Keratinocyte (primary cell): ENCODE measurements around the gene PAPPA. TPM values are rescaled to one million over a fixed set of nuclear protein-coding genes. Genes with fewer than 3 reads are reported as not detected.

Experiments used
- DNase-seq: peaks from one replicate; pipeline ENCODE4 v3.0.0-alpha.2; 2011; ENCODE audit warnings: low read depth, missing footprints, low spot score
- FAIRE-seq: peaks from 2 replicates; lab custom pipeline; 2011; peaks lifted over from hg19 to GRCh38; lab: Jason Lieb, UNC
- H2AFZ ChIP-seq: 2 replicates; pipeline ENCODE4 v1.6.0; 2012; ENCODE audit warnings: low read length, control low read depth, inconsistent platforms; ENCODE audit not compliant: control insufficient read depth
- H3K27ac ChIP-seq: 2 replicates; pipeline ENCODE4 v1.5.1; 2011; ENCODE audit warnings: low read length; ENCODE audit not compliant: control insufficient read depth, insufficient read depth
- H3K27me3 ChIP-seq: 3 replicates; pipeline ENCODE4 v1.6.0; 2011; ENCODE audit warnings: low read length; ENCODE audit not compliant: control insufficient read depth, insufficient read depth; ENCODE audit errors: extremely low read depth
- H3K36me3 ChIP-seq, 2 experiments: 2 replicates in 1 of 2; 3 replicates in 1 of 2; pipeline ENCODE4 v1.5.1; 2011; ENCODE audit warnings: low read length in 2 of 2, mild to moderate bottlenecking in 1 of 2; ENCODE audit not compliant: control insufficient read depth in 2 of 2, insufficient read depth in 2 of 2; ENCODE audit errors: extremely low read depth in 1 of 2
- H3K4me1 ChIP-seq: 3 replicates; pipeline ENCODE4 v1.5.1; 2011; ENCODE audit warnings: low read length; ENCODE audit not compliant: control insufficient read depth, insufficient read depth; ENCODE audit errors: extremely low read depth
- H3K4me2 ChIP-seq: 3 replicates; pipeline ENCODE4 v1.6.0; 2011; ENCODE audit warnings: low read depth, low read length; ENCODE audit not compliant: control insufficient read depth, insufficient read depth; ENCODE audit errors: extremely low read depth
- H3K4me3 ChIP-seq, 3 experiments: fragments of 200-600 bp in 1 of 3; sonication (generic) in 1 of 3; 2 replicates in 2 of 3; 3 replicates in 1 of 3; pipeline ENCODE4 v1.5.1; 2011 to 2016; ENCODE audit warnings: low read length in 3 of 3, mild to moderate bottlenecking in 3 of 3, control low read depth in 2 of 3, inconsistent platforms in 1 of 3, low read depth in 1 of 3, mixed read lengths in 1 of 3, mixed run types in 1 of 3, moderate library complexity in 1 of 3; ENCODE audit not compliant: control insufficient read depth in 2 of 3, insufficient read depth in 2 of 3; ENCODE audit errors: extremely low read depth in 1 of 3
- H3K79me2 ChIP-seq: 2 replicates; pipeline ENCODE4 v1.6.0; 2012; ENCODE audit warnings: low read length; ENCODE audit not compliant: control insufficient read depth, insufficient read depth
- H3K9ac ChIP-seq: 3 replicates; pipeline ENCODE4 v1.6.0; 2011; ENCODE audit warnings: low read length; ENCODE audit not compliant: control insufficient read depth, insufficient read depth; ENCODE audit errors: extremely low read depth
- H3K9me1 ChIP-seq: 3 replicates; pipeline ENCODE4 v1.6.0; 2011; ENCODE audit warnings: low read length; ENCODE audit not compliant: control insufficient read depth, insufficient read depth; ENCODE audit errors: extremely low read depth
- H3K9me3 ChIP-seq: 2 replicates; pipeline ENCODE4 v1.5.1; 2012; ENCODE audit warnings: low read depth, low read length; ENCODE audit not compliant: control insufficient read depth
- H4K20me1 ChIP-seq: 3 replicates; pipeline ENCODE4 v1.6.0; 2011; ENCODE audit warnings: low read length; ENCODE audit not compliant: control insufficient read depth, insufficient read depth; ENCODE audit errors: extremely low read depth
- CTCF ChIP-seq, 3 experiments: IDR thresholded peaks in 1 of 3; conservative IDR thresholded peaks in 1 of 3; optimal IDR thresholded peaks in 1 of 3; 2 replicates in 2 of 3; 3 replicates in 1 of 3; pipeline versions ENCODE3 to v1.5.1; 2011; ENCODE audit warnings: low read length in 3 of 3, mild to moderate bottlenecking in 3 of 3, moderate library complexity in 2 of 3, control low read depth in 1 of 3, inconsistent platforms in 1 of 3; ENCODE audit not compliant: insufficient read depth in 2 of 3; ENCODE audit errors: extremely low read depth in 1 of 3
- EZH2 ChIP-seq: IDR thresholded peaks from one replicate; pipeline ENCODE4 v1.6.1; 2012; ENCODE audit warnings: inconsistent platforms, mild to moderate bottlenecking, low read length, moderate library complexity
- dilution Hi-C: fragments of 300-500 bp; cut with MboI; formaldehyde crosslinking; loops from one replicate; pipeline ENCODE4 v1.7.0; 2020; ENCODE audit warnings: low sequenced_read_pairs; ENCODE audit not compliant: extremely low pct_ligation_motif_present
- polyA plus RNA-seq, 5 experiments: library from polyadenylated mRNA; depleted of rRNA in 3 of 5; stranded (reverse) in 3 of 5; stranded (forward) in 1 of 5; unstranded in 1 of 5; fragments of >200 nt; gene quantifications; 1 replicate in 1 of 5; 2 replicates in 3 of 5; 3 replicates in 1 of 5; pipeline versions ENCODE4 v1.2.1 to v1.2.3, GENCODE V29; 2011 to 2012; ENCODE audit warnings: missing spikeins in 2 of 5, low read depth in 1 of 5, low replicate concordance in 1 of 5

Gene PAPPA
- polyA plus RNA-seq, 1 donor (not counting 4 experiments of a cell fraction or from before 2014, with no cell fraction given) = 0.77 TPM

GRCh38 chr9:116190637-116191396 lies 37.2 kb downstream of the PAPPA start:
- Histone ChIP-seq H3K4me1 (peaks cover 37% of the 10 kb centered on the region), H3K4me2 (no peak overlapping the region), H3K27me3 (no peaks in the 10 kb centered on the region), H2AFZ (no peak overlapping the region), H3K9me1 (no peaks in the 10 kb centered on the region), H3K9ac (no peak overlapping the region), H3K4me3 (no peak overlapping the region), H3K27ac (peak overlapping the region; percentile 38), H4K20me1 (no peaks in the 10 kb centered on the region), H3K79me2 (no peaks in the 10 kb centered on the region), H3K36me3 (no peaks in the 10 kb centered on the region), H3K9me3 (no peaks in the 10 kb centered on the region)
- peak; percentile 79 for FAIRE-seq
- dilution Hi-C loops = no loop called here
- peak; percentile 61 for DNase-seq
- no peak for TF ChIP-seq CTCF (optimal IDR thresholded peaks at IDR 0.05 in 1 of 3, IDR thresholded peaks at IDR 0.05 in 1 of 3, conservative IDR thresholded peaks at IDR 0.05 in 1 of 3; ENCODE audit: extremely low read depth in 1 of 3, insufficient read depth in 2 of 3, low read length in 3 of 3)
- TF ChIP-seq EZH2 = no peak

- peak overlapping the region; percentile 38 for H3K27ac ChIP-seq
- no peak for TF ChIP-seq CTCF (optimal IDR thresholded peaks at IDR 0.05 in 1 of 3, IDR thresholded peaks at IDR 0.05 in 1 of 3, conservative IDR thresholded peaks at IDR 0.05 in 1 of 3; ENCODE audit: extremely low read depth in 1 of 3, insufficient read depth in 2 of 3, low read length in 3 of 3)
- TF ChIP-seq EZH2 = no peak
- no peak for DNase-seq
Observed at GRCh38 chr9:116191576-116192415, 38.2 kb downstream of the PAPPA start.

More at GRCh38 chr9:116191576-116192415, 38.2 kb downstream of the PAPPA start:
- no peaks in the 10 kb centered on the region for H3K79me2 ChIP-seq
- no peak overlapping the region for H3K4me2 ChIP-seq
- H3K4me3 ChIP-seq = no peak overlapping the region
- dilution Hi-C loops = no loop called here
- H2AFZ ChIP-seq = no peak overlapping the region
- H3K36me3 ChIP-seq = no peaks in the 10 kb centered on the region
- FAIRE-seq = peak; percentile 32
- H3K9me3 ChIP-seq = no peaks in the 10 kb centered on the region
- H3K9me1 ChIP-seq = no peaks in the 10 kb centered on the region
- no peaks in the 10 kb centered on the region for H3K27me3 ChIP-seq
- H3K4me1 ChIP-seq = peaks cover 37% of the 10 kb centered on the region
- no peak overlapping the region for H3K9ac ChIP-seq
- no peaks in the 10 kb centered on the region for H4K20me1 ChIP-seq
